GM12875 (cell line): ENCODE data around the gene PARN.
"Not testable (repeated sequence)": the region's sequence is repeated elsewhere in the genome, so short reads cannot be mapped to it uniquely, and the experiment has no call there.

ENCODE experiments used
- H3K4me3 ChIP-seq: one replicate; pipeline ENCODE4 v1.5.1; 2011; ENCODE audit warnings: low read depth, low read length, control low read depth
- CTCF ChIP-seq: IDR thresholded peaks from 2 replicates; pipeline ENCODE4 v1.5.1; 2011; ENCODE audit warnings: low read depth, mild to moderate bottlenecking, control low read depth, inconsistent platforms, low read length, moderate library complexity, borderline replicate concordance; ENCODE audit not compliant: insufficient read depth

The PARN gene

DNA sequence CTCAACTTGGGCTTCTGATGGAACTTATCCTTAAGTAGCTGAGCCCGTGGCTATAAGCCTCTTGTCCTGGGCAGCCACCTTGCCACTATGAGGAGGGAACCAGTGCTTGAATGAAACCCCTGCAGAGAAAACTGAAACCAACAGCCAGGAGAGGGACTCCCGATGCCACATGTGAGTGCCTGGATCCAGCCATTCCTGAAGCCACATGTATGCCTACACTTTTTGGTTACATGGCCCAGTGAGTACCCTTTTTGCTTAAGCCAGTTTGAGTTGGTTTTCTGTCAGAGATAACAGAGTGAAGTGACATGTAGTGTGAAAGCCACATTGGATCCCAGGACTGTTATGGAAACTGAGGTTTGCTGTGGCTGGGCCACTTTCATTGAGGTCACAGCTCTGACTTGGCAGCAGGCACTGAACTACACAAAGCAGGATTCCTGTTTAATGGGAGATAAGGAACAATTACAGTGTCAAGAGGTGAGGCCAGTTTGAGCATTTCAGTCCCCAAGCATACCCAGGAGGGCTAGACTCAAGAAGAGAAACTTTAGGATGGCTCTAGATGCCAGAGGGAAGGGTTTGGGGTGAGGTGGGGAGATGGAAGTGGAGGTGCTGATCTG, 222.2 kb downstream of the PARN start:
- no peak overlapping the region for H3K4me3 ChIP-seq
- TF ChIP-seq CTCF, result no peak

DNA sequence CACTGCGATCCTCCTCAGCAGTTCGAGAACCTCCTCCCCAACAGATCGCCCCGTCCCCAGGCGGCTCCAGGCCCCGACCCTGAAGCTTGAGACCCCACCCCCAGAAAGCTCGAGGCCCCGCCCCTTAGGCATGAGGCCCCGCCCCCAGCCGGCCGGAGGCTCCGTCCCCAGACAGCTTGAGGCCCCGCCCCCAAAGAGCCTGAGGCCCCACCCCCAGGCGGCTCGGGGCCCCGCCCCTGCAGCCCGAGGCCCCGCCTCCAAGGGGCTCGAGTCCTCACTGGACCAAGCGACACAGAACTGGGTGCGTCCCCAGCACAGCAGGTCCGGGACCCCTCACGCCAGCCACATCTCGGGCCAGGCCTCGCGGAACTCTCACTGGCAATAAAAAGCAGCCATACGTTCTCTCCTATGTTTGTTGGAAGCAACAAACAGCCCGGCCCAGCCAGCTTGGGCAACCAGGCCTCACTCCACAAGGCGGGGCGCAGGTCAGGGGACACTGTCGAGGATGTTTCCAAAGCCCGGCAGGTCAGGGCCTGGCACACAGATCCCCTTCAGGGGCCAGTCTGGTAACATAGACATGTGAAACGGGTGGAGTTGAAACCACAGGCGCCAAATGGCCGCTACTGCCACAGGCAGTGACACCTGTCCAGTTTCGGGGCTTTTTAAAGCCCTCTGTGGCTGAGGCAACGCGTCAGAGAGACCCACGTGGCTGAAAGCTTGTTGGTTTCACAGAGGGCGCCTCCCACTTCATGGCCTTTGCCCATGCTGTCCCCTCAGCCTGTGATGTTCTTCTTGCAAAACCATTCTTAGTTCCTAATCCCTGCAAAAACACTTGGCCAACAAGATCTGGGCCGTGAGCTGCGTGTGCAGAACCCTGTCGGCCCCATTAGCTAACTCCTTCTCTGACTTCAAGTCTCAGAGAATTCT, 224.2 kb downstream of the PARN start:
- TF ChIP-seq CTCF, result no peak
- no peak overlapping the region for H3K4me3 ChIP-seq

- not testable (repeated sequence) for H3K4me3 ChIP-seq
Measured at GRCh38 chr16:14403001-14403389, 227.1 kb downstream of the PARN start.

DNA sequence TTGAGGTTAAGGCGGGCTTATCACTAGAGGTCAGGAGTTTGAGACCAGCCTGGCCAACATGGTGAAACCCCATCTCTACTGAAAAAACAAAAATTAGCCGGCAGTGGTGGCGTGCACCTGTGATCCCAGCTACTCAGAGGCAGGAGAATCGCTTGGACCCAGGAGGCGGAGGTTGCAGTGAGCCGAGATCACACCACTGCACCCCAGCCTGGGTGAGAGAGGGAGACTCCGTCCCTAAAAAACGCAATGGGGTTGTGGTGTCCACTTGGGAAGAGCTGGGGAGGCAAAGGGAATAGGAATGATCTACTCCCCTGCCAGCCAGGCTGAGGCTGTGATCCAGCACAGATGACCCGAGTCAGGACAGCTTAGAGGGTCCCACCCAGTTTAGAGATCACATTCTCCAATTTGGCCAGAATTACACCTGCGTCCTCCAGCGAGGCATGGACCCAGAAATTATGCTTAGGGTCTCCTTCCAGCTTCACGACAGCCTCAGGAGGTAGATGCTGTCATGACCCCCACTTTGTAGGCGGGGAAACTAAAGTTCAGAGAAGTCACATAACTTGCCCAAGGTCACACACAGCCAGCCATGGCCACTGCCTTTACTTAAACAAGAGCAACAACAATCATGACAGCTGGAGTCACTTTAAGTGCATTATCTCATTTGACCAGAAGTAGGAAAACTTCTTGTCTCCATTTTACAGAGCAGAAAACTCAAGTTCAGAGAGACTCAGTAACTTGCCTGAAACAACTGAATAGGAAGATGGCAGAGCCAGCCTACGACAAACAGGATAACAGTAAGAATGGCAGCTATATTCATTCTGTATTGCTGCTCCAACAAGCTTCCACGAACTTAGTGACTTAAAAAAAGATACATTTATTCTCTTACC, 227.7 kb downstream of the PARN start:
- not testable (repeated sequence) for H3K4me3 ChIP-seq

GRCh38 chr16:14401711-14402061, 228.4 kb downstream of the PARN start:
- not testable (repeated sequence) for H3K4me3 ChIP-seq

DNA sequence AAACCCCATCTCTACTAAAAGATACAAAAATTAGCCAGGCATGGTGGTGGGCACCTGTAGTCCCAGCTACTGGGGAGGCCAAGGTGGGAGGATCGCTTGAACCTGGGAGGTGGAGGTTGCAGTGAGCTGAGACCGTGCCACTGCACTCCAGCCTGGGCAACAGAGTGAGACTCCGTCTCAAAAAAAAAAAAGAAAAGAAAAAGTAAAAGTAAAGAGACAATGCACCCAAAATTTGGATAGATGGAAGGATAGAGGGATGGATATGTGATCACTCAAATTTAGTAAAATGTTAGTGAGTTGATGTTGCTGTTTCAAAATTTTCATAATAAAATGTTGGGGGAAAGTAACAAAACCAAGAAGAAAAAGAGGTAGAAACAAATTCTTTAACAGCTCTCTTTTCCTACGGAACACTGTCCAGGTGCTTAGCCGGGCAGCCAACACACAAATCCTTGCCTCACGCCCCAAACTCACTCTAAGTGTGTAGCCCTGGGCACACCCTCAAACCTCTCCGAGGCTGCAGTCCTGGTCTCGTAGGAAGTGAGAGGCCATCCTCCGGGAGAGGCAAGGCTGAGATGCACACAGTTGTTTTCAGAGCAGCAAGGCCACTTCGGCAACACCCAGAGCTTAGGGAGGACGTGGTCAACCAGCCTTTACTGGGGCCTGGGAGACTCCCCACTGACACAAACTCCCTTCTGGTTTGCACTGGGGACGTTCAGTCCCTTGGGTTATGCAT, 228.9 kb downstream of the PARN start:
- not testable (repeated sequence) for H3K4me3 ChIP-seq

GRCh38 chr16:14400285-14400977, 229.6 kb downstream of the PARN start:
- no peak overlapping the region for H3K4me3 ChIP-seq
- no peak for TF ChIP-seq CTCF

DNA sequence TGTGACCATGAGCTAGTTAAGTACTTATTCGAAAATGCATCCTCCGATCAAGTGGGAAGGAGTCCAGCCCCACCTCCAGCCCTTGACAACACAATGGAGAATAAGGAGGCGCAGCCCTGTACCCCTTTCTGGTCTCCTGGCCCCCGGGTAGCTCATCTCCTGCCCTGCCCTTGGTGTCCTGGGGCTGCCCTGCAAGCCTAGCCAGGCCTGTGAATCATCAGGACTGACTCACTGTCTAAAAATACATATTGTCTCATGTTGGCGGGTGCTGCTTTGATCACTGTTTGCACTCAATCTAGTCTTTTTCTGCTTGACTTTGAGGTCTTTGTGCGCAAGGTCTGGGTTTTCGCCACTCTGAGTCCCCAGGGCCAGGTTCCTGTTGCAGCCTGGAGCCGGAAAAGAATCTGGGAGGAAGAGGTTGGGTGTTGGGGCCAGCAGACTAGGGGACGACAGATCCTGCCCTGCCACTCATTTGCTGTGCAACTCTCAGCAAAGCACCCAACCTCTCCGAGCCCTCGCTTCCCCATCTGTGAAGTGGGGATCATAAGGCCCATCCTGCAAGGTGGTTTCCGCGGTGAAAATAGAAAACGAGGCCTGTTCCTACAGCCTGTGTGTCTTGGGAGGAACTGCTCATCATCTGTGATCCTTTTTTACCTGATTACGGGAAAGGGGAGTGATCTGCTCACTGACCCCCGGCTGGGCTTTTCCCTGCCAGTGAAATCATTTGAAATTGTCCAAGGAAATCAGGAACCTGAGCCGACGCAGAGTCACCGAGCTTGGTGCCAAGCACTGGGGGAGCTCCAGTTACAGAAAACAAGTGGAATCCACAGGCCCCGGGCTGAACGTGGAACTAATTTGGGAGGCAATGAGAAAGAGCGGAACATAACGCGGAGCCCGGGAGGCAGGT, 230.4 kb downstream of the PARN start:
- H3K4me3 ChIP-seq, result no peak overlapping the region
- no peak for TF ChIP-seq CTCF
